Measurements from ENCODE around the gene IFT25.

IFT25 gene

GRCh38 chr1:53946252-53947171 is 1.0 kb upstream of the IFT25 start, which contains the start of gene LRRC42:
TSS of gene LRRC42 (plus strand) at chr1:53946350. CDS start at chr1:53952000, 5,650 bp downstream.
- DNase-seq, result no peak
- peak; percentile 75 for ATAC-seq
- Mint-ChIP-seq H3K4me3 (peak within 1 kb of the TSS; percentile 91 to 98), H3K9me3 (no peaks in the 10 kb centered on the region), H3K4me1 (peaks cover 58% of the 10 kb centered on the region), H3K27me3 (no peaks in the 10 kb centered on the region), H3K27ac (peak within 1 kb of the TSS; percentile 93 to 97)

- Mint-ChIP-seq H3K4me1 (peaks cover 59% of the 10 kb centered on the region), H3K9me3 (no peaks in the 10 kb centered on the region), H3K27ac (peak overlapping the region; percentile 93 to 97), H3K4me3 (peak overlapping the region; percentile 91 to 98), H3K27me3 (no peaks in the 10 kb centered on the region)
- DNase-seq, result no peak
- no peak for ATAC-seq
Measured at GRCh38 chr1:53945183-53945432, 391 bp downstream of the IFT25 start.

DNA sequence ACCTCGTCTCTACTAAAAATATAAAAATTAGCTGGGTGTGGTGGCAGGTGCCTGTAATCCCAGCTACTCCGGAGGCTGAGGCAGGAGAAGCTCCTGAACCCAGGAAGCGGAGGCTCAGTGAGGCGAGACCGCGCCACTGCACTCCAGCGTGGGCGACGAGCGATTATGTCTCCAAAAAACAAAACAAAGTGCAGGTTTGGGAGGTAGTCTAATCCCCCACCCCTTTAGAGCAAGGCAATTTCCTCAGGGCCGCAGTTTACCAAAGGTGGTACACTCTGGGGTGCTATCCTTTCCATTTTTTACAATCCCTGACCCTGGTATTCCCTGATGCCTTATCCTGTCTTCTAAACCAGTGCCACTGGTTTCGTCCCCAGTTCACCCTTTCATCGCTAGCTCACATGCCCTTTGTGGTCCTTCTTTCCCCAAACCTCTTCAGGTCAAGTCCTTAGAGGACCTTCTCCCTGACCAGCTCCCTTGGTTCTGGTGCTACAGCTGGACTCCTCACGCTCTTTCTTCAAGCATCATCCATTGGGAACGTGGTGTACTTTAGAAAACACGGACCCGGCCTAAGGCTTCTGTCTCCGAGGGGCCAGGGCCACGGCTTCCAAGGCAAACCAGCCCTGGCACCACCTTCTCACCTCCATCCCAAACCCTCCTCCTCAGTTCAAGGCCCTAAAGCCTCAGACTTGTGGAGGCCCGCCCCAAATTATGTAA is 873 bp downstream of the IFT25 start:
- no peaks in the 10 kb centered on the region for H3K27me3 Mint-ChIP-seq
- peak in 1 of 2 donors; percentile 7 for DNase-seq
- no peaks in the 10 kb centered on the region for H3K9me3 Mint-ChIP-seq
- no peak for ATAC-seq
- peak overlapping the region; percentile 91 to 98 for H3K4me3 Mint-ChIP-seq
- peak overlapping the region; percentile 93 to 97 for H3K27ac Mint-ChIP-seq
- peaks cover 58% of the 10 kb centered on the region for H3K4me1 Mint-ChIP-seq

DNA sequence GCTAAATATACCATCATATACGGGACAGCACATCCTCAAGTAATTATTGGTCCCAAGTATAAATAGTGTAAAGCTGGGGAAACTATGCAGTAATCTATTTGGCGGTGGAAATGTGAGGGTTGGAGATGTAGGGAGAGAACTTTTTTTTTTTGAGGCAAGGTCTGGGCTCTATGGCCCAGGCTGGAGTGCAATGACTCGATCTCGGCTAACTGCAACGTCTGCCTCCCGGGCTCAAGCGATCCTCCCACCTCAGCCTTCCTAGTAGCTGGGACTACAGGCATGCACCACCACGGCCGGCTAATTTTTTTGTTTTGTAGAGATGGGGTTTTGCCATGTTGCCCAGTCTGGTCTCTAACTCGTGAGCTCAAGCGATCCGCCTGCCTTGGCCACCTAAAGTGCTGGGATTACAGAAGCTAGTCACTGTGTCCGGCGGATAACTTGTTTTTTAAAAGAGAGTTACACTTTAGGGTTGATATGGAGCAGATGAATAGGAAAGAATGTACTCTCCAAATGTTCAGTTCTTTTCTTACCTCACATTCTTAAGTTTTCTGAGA is 1.9 kb downstream of the IFT25 start:
- Mint-ChIP-seq H3K4me3 (peak overlapping the region; percentile 91 to 98), H3K27ac (no peak overlapping the region), H3K9me3 (no peaks in the 10 kb centered on the region), H3K4me1 (peaks cover 53% of the 10 kb centered on the region), H3K27me3 (no peaks in the 10 kb centered on the region)
- DNase-seq, result no peak
- no peak for ATAC-seq

GRCh38 chr1:53943090-53943489 is 2.4 kb downstream of the IFT25 start:
- DNase-seq (no peak), ATAC-seq (no peak)
- no peaks in the 10 kb centered on the region for H3K27me3 Mint-ChIP-seq
- no peaks in the 10 kb centered on the region for H3K9me3 Mint-ChIP-seq
- H3K27ac Mint-ChIP-seq, result peak overlapping the region in 1 of 2 donors; percentile 5
- H3K4me1 Mint-ChIP-seq, result peaks cover 49% of the 10 kb centered on the region
- H3K4me3 Mint-ChIP-seq, result peak overlapping the region; percentile 28 to 91

- ATAC-seq (peak; percentile 5), DNase-seq (no peak)
- Mint-ChIP-seq H3K4me3 (peak overlapping the region; percentile 16 to 91), H3K27ac (peak overlapping the region in 1 of 2 donors; percentile 5), H3K27me3 (no peaks in the 10 kb centered on the region), H3K9me3 (no peaks in the 10 kb centered on the region), H3K4me1 (peaks cover 49% of the 10 kb centered on the region)
Measured at GRCh38 chr1:53942127-53942957, 3.2 kb downstream of the IFT25 start.

GRCh38 chr1:53938136-53938830 is 7.2 kb downstream of the IFT25 start:
- DNase-seq (no peak), ATAC-seq (no peak)
- H3K27me3 Mint-ChIP-seq, result no peaks in the 10 kb centered on the region
- no peak overlapping the region for H3K27ac Mint-ChIP-seq
- H3K4me1 Mint-ChIP-seq, result peaks cover 25% of the 10 kb centered on the region
- no peak overlapping the region for H3K4me3 Mint-ChIP-seq
- peaks cover 0 to 9% of the 10 kb centered on the region in 2 donors for H3K9me3 Mint-ChIP-seq

DNA sequence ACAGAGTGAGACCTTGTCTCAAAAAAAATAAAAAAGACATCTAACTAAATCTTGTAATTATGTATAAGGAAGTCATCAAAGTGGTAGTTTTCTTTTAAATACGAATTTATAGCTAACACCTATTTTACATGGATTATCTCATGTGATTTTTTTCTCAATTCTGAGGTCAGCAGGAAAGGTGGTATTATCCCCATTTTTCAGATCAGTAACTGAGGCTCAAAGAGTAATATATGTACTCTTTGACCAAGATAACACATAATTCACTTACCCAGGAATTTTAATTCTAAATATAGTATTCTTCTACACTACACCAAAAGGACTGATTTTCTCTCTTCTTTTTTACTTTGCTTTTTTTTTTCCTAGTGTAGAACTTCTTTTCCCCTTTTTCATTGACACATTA is 9.1 kb downstream of the IFT25 start:
- Mint-ChIP-seq H3K4me1 (peaks cover 16% of the 10 kb centered on the region), H3K4me3 (no peak overlapping the region), H3K27me3 (no peaks in the 10 kb centered on the region), H3K9me3 (peaks cover 0 to 9% of the 10 kb centered on the region in 2 donors), H3K27ac (no peak overlapping the region)
- DNase-seq, result no peak
- ATAC-seq, result no peak

GRCh38 chr1:53934170-53934765 is 11.2 kb downstream of the IFT25 start:
- Mint-ChIP-seq H3K27me3 (no peaks in the 10 kb centered on the region), H3K4me3 (no peak overlapping the region), H3K9me3 (peaks cover 0 to 9% of the 10 kb centered on the region in 2 donors), H3K4me1 (peaks cover 10% of the 10 kb centered on the region), H3K27ac (no peak overlapping the region)
- ATAC-seq (no peak), DNase-seq (no peak)

GRCh38 chr1:53931523-53931922 is 14.0 kb downstream of the IFT25 start:
- Mint-ChIP-seq H3K4me3 (no peak overlapping the region), H3K27me3 (no peaks in the 10 kb centered on the region), H3K27ac (no peak overlapping the region), H3K4me1 (peaks cover under 1% of the 10 kb centered on the region), H3K9me3 (peaks cover 0 to 9% of the 10 kb centered on the region in 2 donors)
- no peak for ATAC-seq
- DNase-seq, result no peak

DNA sequence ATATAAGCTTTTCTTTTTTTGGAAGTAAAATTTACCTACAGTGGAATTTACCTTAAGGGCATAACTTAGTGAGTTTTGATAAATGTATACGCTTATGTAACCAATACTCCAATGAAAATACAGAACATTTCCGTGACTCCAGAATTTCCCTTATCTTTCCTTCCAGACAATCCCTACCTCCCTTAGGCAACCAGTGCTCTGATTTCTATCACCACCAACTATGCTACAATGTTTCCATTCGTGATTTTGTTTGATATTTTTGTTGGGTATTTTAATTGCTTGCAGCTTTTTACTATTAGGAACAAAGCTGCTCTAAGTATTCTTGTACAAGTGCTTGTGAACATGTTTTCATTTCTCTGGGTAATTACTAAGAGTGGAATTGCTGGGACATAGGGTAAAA is 14.6 kb downstream of the IFT25 start:
- Mint-ChIP-seq H3K27ac (no peak overlapping the region), H3K4me1 (no peaks in the 10 kb centered on the region), H3K27me3 (no peaks in the 10 kb centered on the region), H3K9me3 (peaks cover 0 to 9% of the 10 kb centered on the region in 2 donors), H3K4me3 (no peak overlapping the region)
- no peak for ATAC-seq
- DNase-seq, result no peak

GRCh38 chr1:53929246-53929960 is 16.1 kb downstream of the IFT25 start:
- H3K9me3 Mint-ChIP-seq, result no peaks in the 10 kb centered on the region
- H3K4me3 Mint-ChIP-seq, result no peak overlapping the region
- no peaks in the 10 kb centered on the region for H3K4me1 Mint-ChIP-seq
- no peak overlapping the region for H3K27ac Mint-ChIP-seq
- ATAC-seq, result no peak
- no peak for DNase-seq
- no peaks in the 10 kb centered on the region for H3K27me3 Mint-ChIP-seq

GRCh38 chr1:53927376-53927881 is 18.1 kb downstream of the IFT25 start:
- H3K27ac Mint-ChIP-seq, result no peak overlapping the region
- DNase-seq, result no peak
- H3K9me3 Mint-ChIP-seq, result no peaks in the 10 kb centered on the region
- no peaks in the 10 kb centered on the region for H3K27me3 Mint-ChIP-seq
- no peaks in the 10 kb centered on the region for H3K4me1 Mint-ChIP-seq
- no peak for ATAC-seq
- H3K4me3 Mint-ChIP-seq, result no peak overlapping the region

GRCh38 chr1:53919675-53920066 is 25.8 kb downstream of the IFT25 start:
- Mint-ChIP-seq H3K9me3 (no peaks in the 10 kb centered on the region), H3K27ac (peak overlapping the region in 1 of 2 donors; percentile 95), H3K4me1 (peaks cover 30% of the 10 kb centered on the region), H3K4me3 (peak overlapping the region in 1 of 2 donors; percentile 48), H3K27me3 (no peaks in the 10 kb centered on the region)
- DNase-seq (peak; percentile 14 to 23), ATAC-seq (peak; percentile 90)
